ENCODE data around the gene CHST3. TPM values are rescaled to one million over a fixed set of nuclear protein-coding genes. Genes with fewer than 3 reads are reported as not detected.
"Not testable (repeated sequence)": the region's sequence is repeated elsewhere in the genome, so short reads cannot be mapped to it uniquely, and the experiment has no call there.

Gene CHST3
- total RNA-seq, 2 experiments from 2014 or later = not detected

DNA sequence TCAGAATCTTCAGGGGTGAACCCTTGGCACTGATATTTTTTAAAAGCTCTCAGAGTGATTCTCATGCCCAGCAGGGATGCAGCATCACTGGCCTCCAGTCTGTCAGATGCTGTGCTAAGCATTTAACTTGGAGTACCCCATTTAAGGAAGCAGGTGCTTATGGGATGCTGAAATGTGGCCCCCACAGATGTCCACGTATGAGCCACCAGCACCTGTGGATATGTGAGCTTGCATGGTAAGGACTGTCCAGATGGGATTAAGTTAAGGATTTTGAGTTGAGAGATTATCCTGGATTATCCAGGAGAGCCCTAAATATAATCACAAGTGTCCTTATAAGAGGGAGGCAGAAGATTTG, 17.7 kb downstream of the CHST3 start:
- no peak for ATAC-seq (ENCODE audit: low read depth)
- Mint-ChIP-seq H3K36me3 (no peaks in the 10 kb centered on the region), H3K4me1 (peaks cover 7% of the 10 kb centered on the region), H3K4me3 (no peak overlapping the region), H3K27ac (no peak overlapping the region), H3K27me3 (no peaks in the 10 kb centered on the region), H3K9me3 (no peaks in the 10 kb centered on the region)
- DNase-seq = no peak
- POLR2A ChIA-PET = interaction anchor here (0.6 kb wide), 1 partner anchor 507 kb away, joined by 3 read pairs; no protein-coding TSS in a partner anchor

- no peak overlapping the region for H3K4me3 Mint-ChIP-seq
- H3K27me3 Mint-ChIP-seq = no peaks in the 10 kb centered on the region
- POLR2A ChIA-PET = no interaction called here
- H3K27ac Mint-ChIP-seq = no peak overlapping the region
- H3K9me3 Mint-ChIP-seq = no peaks in the 10 kb centered on the region
- DNase-seq (no peak), ATAC-seq (ENCODE audit: low read depth) (no peak)
- no peaks in the 10 kb centered on the region for H3K36me3 Mint-ChIP-seq
- peaks cover 7% of the 10 kb centered on the region for H3K4me1 Mint-ChIP-seq
These were observed 18.3 kb downstream of the CHST3 start for GRCh38 chr10:71982269-71983178.

DNA sequence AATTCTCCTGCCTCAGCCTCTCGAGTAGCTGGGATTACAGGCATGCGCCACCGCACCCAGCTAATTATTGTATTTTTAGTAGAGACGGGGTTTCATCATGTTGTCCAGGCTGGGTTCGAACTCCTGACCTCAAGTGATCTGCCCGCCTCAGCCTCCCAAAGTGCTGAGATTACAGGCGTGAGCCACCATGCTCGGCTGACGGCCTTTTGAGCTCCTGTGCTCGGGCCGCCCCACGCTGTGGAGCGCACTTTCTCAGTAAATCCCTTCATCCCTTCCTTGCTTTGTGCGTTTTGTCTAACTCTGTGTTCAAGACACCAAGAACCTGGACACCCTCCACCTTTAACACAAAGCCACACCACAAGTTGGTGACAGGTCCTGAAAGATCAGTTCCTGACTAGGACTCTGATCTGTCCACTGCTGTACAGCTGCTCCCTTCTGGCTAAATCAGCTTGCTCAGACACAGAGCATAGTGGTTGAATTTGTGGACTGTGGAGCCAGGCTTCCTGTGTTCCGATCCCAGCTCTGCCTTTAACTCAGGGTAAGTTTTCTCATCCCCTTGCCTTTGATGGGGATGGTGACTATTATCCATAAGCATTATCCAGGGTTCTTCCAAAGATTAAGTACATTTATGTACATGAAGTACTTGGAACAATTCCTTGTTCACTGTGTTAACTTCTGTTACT, 20.1 kb downstream of the CHST3 start:
- no peaks in the 10 kb centered on the region for H3K36me3 Mint-ChIP-seq
- H3K27me3 Mint-ChIP-seq = no peaks in the 10 kb centered on the region
- no peak overlapping the region for H3K4me3 Mint-ChIP-seq
- no peak overlapping the region for H3K27ac Mint-ChIP-seq
- peaks cover 3% of the 10 kb centered on the region for H3K9me3 Mint-ChIP-seq
- POLR2A ChIA-PET = no interaction called here
- peaks cover 7% of the 10 kb centered on the region for H3K4me1 Mint-ChIP-seq
- DNase-seq = no peak
- ATAC-seq (ENCODE audit: low read depth) = no peak

DNA sequence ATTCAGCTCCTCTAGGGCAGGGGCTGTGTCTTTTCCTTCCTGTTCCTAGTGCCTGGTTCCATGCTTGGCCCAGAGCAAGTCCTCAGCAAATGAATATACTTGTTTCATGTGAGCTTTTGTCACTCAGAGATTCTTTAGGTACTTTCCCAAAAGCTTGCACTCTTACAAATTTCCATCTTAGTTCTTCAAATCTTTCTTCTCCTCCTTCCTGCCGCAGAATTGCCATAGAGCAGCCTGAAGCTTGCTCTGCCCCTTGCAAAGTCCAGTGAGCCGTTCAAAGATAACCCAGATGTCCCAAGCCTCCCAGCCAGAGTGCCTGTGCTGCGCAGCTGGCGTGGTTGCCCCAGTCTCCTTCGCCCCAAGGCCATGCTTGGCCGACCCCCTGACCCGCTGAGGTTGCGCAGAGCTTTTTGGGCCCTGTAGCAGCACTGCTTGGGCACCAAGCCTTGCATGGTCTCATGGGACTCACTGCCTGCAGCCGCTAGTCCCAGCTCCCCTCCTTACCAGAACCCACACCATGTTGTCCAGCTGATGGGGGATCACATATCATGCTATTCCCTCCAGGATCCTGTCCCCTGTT, 20.7 kb downstream of the CHST3 start:
- ATAC-seq (ENCODE audit: low read depth) (no peak), DNase-seq (no peak)
- no peak overlapping the region for H3K27ac Mint-ChIP-seq
- no peak overlapping the region for H3K4me3 Mint-ChIP-seq
- peaks cover 3% of the 10 kb centered on the region for H3K9me3 Mint-ChIP-seq
- H3K4me1 Mint-ChIP-seq = peaks cover 7% of the 10 kb centered on the region
- POLR2A ChIA-PET = no interaction called here
- H3K27me3 Mint-ChIP-seq = no peaks in the 10 kb centered on the region
- no peaks in the 10 kb centered on the region for H3K36me3 Mint-ChIP-seq

DNA sequence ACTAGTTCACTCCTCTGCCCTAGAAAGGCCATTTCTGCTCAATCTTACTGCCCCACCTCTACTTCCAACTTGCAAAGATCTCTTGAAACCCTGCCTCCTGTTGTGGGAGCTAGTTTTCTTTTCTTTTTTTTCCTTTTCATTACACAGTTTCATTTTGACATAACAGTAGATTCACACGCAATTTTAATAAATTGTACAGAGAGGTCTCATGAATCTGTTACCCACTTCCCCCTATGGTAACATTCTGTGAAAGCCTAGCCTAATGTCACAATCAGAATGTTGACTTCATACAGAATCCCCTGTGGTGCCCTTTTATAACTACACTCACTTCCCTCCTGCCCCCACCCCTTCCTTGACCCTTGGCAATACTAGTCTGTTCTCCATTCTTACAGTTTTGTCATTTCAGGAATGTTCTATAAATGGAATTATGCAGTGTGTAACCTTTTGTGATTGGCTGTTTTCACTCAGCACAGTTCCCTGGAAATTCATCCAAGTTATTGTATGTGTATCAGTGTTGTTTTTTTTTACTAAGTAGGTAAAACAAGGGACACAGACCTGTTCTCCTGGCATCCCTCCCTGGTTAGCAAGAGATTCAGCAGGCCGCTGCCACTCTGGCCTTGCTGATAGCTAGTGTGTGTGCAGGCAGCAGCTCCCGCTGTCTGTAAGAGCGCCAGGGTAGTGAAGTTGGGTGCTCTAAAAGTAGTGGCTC, 21.5 kb downstream of the CHST3 start:
- Mint-ChIP-seq H3K4me1 (peaks cover 7% of the 10 kb centered on the region), H3K4me3 (no peak overlapping the region), H3K36me3 (no peaks in the 10 kb centered on the region), H3K27ac (no peak overlapping the region), H3K27me3 (no peaks in the 10 kb centered on the region), H3K9me3 (peaks cover 3% of the 10 kb centered on the region)
- ATAC-seq (ENCODE audit: low read depth) = no peak
- no peak for DNase-seq
- POLR2A ChIA-PET = no interaction called here

GRCh38 chr10:71988895-71989294, 24.7 kb downstream of the CHST3 start:
- H3K27ac Mint-ChIP-seq; POLR2A ChIA-PET; H3K9me3 Mint-ChIP-seq; H3K4me1 Mint-ChIP-seq; H3K27me3 Mint-ChIP-seq; H3K36me3 Mint-ChIP-seq; DNase-seq; H3K4me3 Mint-ChIP-seq; ATAC-seq (ENCODE audit: low read depth): not testable (repeated sequence)

DNA sequence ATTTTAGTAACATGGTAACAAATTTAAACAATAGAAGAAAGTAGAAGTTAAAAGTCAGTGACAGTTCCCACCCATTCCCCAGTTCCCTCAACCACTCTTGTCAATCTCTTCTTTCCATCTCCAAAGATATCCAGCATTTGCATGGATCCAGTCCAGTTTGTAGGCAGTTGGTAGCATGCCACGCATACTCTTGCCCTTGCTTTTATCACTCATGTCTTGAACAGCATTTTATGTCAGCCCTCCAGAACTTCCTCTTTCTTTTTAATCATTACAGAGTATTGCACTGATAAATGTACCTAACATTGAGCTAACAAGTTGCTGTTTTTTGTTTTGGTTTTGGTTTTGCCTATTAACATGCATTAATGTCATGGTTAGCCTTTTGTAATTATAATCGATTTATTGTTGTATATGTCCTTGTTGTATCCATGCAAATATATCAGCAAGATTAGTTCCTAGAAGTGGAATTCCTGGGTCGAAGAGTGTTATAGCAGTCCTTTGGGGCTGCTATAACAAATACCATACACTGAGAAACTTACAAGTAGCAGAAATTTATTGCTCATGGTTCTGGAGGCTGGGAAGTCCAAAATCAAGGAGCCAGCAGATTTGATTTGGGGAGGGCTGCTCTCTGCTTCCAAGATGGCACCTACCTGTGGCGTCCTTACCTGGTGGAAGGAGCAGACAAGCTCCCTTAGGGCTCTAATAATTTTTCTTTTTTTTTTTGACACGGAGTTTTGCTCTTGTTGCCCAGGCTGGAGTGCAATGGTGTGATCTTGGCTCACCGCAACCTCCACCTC, 25.7 kb downstream of the CHST3 start:
- Mint-ChIP-seq H3K4me1 (peaks cover 7% of the 10 kb centered on the region), H3K9me3 (peaks cover 3% of the 10 kb centered on the region), H3K4me3 (no peak overlapping the region), H3K36me3 (no peaks in the 10 kb centered on the region), H3K27me3 (no peaks in the 10 kb centered on the region), H3K27ac (no peak overlapping the region)
- POLR2A ChIA-PET = no interaction called here
- ATAC-seq (ENCODE audit: low read depth) = no peak
- no peak for DNase-seq

- H3K27me3 Mint-ChIP-seq = no peaks in the 10 kb centered on the region
These were observed 26.6 kb downstream of the CHST3 start for GRCh38 chr10:71990706-71991269.

GRCh38 chr10:71995449-71995848, 31.3 kb downstream of the CHST3 start:
- no peaks in the 10 kb centered on the region for H3K36me3 Mint-ChIP-seq
- H3K27ac Mint-ChIP-seq = no peak overlapping the region
- H3K9me3 Mint-ChIP-seq = no peaks in the 10 kb centered on the region
- POLR2A ChIA-PET = no interaction called here
- DNase-seq (no peak), ATAC-seq (ENCODE audit: low read depth) (no peak)
- no peak overlapping the region for H3K4me3 Mint-ChIP-seq
- H3K4me1 Mint-ChIP-seq = no peaks in the 10 kb centered on the region
- peaks cover 6% of the 10 kb centered on the region for H3K27me3 Mint-ChIP-seq

More at GRCh38 chr10:71990706-71991269, 26.6 kb downstream of the CHST3 start:
- Mint-ChIP-seq H3K4me1 (peaks cover under 1% of the 10 kb centered on the region), H3K4me3 (no peak overlapping the region), H3K36me3 (no peaks in the 10 kb centered on the region), H3K27ac (no peak overlapping the region), H3K9me3 (peaks cover 3% of the 10 kb centered on the region)
- no peak for ATAC-seq (ENCODE audit: low read depth)
- POLR2A ChIA-PET = no interaction called here
- DNase-seq = no peak

DNA sequence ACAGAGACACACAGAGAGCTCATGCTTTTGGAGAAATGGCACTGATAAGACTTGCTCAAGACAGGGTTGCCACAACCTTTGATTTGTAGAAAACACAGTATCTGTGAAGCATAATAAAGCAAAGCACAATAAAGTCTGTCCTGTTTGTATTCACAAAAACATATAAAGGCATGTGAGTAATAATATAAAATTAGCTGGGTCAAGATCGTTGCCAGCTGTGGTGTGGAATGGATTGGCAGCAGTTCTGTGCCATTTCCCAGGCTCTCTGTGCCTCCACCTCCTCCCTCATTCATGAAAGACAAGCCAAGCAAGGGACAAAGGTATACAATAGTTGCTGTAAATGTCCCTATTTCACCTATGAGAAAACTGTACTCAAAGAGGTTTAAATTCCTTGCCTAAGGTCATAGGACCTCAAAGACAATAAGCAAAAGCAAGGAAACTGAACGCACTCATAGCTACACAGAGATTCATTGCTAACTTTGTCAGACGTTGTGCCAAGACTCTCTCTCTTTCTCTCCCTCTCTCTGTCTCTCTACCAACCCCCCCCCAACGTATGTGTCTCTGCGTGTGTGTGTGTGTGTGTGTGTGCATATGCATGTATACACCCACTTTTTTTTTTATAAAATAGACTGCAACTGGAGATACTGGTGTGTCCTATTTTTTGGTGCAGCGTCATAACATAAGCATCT, 31.8 kb downstream of the CHST3 start:
- H3K4me3 Mint-ChIP-seq = no peak overlapping the region
- no peaks in the 10 kb centered on the region for H3K36me3 Mint-ChIP-seq
- H3K27me3 Mint-ChIP-seq = peaks cover 6% of the 10 kb centered on the region
- DNase-seq (no peak), ATAC-seq (ENCODE audit: low read depth) (no peak)
- H3K27ac Mint-ChIP-seq = no peak overlapping the region
- no peaks in the 10 kb centered on the region for H3K9me3 Mint-ChIP-seq
- POLR2A ChIA-PET = no interaction called here
- H3K4me1 Mint-ChIP-seq = no peaks in the 10 kb centered on the region

DNA sequence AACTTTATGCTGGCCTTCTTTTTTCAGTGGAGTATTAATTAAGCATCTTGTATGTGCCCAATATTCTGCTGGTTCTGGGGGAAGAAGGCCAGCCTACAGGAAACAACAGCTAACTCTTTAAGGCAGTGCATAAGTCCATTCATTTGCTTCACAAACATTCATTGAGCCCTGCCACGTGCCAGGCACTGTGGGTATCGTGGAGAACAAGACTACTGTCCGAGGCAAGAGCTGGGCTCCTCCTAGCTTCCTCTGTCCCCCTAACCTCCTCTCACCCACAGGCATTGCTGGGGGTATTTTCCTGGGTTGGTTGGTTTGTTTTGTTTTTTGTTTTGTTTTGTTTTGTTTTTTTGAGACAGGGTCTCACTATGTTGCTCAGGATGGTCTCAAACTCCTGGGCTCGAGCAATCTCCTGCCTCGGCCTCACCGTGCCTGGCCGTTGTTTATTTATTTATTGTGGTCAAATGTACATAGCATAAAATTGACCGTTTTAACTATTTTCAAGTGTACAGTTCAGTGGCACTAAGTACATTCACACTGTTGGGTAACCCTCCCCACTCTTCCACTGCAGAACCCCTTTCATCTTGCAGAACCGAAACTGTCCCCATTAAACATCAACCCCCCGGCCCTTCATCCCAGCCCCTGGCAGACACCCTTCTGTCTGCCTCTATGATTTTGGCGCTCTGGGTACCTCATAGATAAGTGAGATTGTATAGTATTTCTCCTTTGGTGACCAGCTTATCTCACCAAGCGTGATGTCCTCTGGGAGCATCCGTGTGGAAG, 32.6 kb downstream of the CHST3 start:
- POLR2A ChIA-PET = no interaction called here
- H3K9me3 Mint-ChIP-seq = no peaks in the 10 kb centered on the region
- ATAC-seq (ENCODE audit: low read depth) = no peak
- H3K4me3 Mint-ChIP-seq = no peak overlapping the region
- no peaks in the 10 kb centered on the region for H3K4me1 Mint-ChIP-seq
- no peaks in the 10 kb centered on the region for H3K36me3 Mint-ChIP-seq
- peaks cover 6% of the 10 kb centered on the region for H3K27me3 Mint-ChIP-seq
- no peak for DNase-seq
- H3K27ac Mint-ChIP-seq = no peak overlapping the region
